ENCODE results near the gene ZFYVE1.

Gene ZFYVE1

GRCh38 chr14:72929316-72930080, 97.4 kb downstream of the ZFYVE1 start:
- no peak overlapping the region for H3K4me3 ChIP-seq (ENCODE audit: low read length)
- H3K4me1 ChIP-seq (ENCODE audit: control insufficient read depth, insufficient read depth, low read length): peaks cover 16% of the 10 kb centered on the region
- DNase-seq (ENCODE audit: low read depth): no peak
- no peaks in the 10 kb centered on the region for H3K9me3 ChIP-seq (ENCODE audit: control insufficient read depth, low read length)
- H3K27me3 ChIP-seq (replicated peaks; ENCODE audit: control insufficient read depth, insufficient read depth, low read length): no peaks in the 10 kb centered on the region
- H3K36me3 ChIP-seq (ENCODE audit: control insufficient read depth, insufficient read depth, low read length, severe bottlenecking): no peaks in the 10 kb centered on the region
- no peak overlapping the region for H3K9ac ChIP-seq (ENCODE audit: low read length)

GRCh38 chr14:72928872-72929271, 98.0 kb downstream of the ZFYVE1 start:
- H3K36me3 ChIP-seq (ENCODE audit: control insufficient read depth, insufficient read depth, low read length, severe bottlenecking): no peaks in the 10 kb centered on the region
- H3K9me3 ChIP-seq (ENCODE audit: control insufficient read depth, low read length): no peaks in the 10 kb centered on the region
- no peak overlapping the region for H3K4me3 ChIP-seq (ENCODE audit: low read length)
- no peak overlapping the region for H3K9ac ChIP-seq (ENCODE audit: low read length)
- DNase-seq (ENCODE audit: low read depth): no peak
- peaks cover 16% of the 10 kb centered on the region for H3K4me1 ChIP-seq (ENCODE audit: control insufficient read depth, insufficient read depth, low read length)
- H3K27me3 ChIP-seq (replicated peaks; ENCODE audit: control insufficient read depth, insufficient read depth, low read length): no peaks in the 10 kb centered on the region

- Histone ChIP-seq H3K9ac (ENCODE audit: low read length) (peak within 1 kb of the TSS; percentile 86), H3K9me3 (ENCODE audit: control insufficient read depth, low read length) (no peaks in the 10 kb centered on the region), H3K4me1 (ENCODE audit: control insufficient read depth, insufficient read depth, low read length) (peaks cover 16% of the 10 kb centered on the region), H3K27me3 (replicated peaks; ENCODE audit: control insufficient read depth, insufficient read depth, low read length) (no peaks in the 10 kb centered on the region), H3K36me3 (ENCODE audit: control insufficient read depth, insufficient read depth, low read length, severe bottlenecking) (no peaks in the 10 kb centered on the region), H3K4me3 (ENCODE audit: low read length) (peak within 1 kb of the TSS; percentile 87)
- peak; percentile 99 for DNase-seq (ENCODE audit: low read depth)
These were observed 100.4 kb downstream of the ZFYVE1 start, which contains the start of gene DCAF4 for GRCh38 chr14:72926292-72927028. DCAF4 (plus strand) TSS chr14:72926464; CDS start chr14:72937979, 11,515 bp downstream.

GRCh38 chr14:72925815-72926291, 101.1 kb downstream of the ZFYVE1 start:
- H3K36me3 ChIP-seq (ENCODE audit: control insufficient read depth, insufficient read depth, low read length, severe bottlenecking): no peaks in the 10 kb centered on the region
- H3K4me1 ChIP-seq (ENCODE audit: control insufficient read depth, insufficient read depth, low read length): peaks cover 13% of the 10 kb centered on the region
- H3K27me3 ChIP-seq (replicated peaks; ENCODE audit: control insufficient read depth, insufficient read depth, low read length): no peaks in the 10 kb centered on the region
- H3K9me3 ChIP-seq (ENCODE audit: control insufficient read depth, low read length): no peaks in the 10 kb centered on the region
- no peak for DNase-seq (ENCODE audit: low read depth)
- peak overlapping the region; percentile 87 for H3K4me3 ChIP-seq (ENCODE audit: low read length)
- peak overlapping the region; percentile 82 for H3K9ac ChIP-seq (ENCODE audit: low read length)

GRCh38 chr14:72925171-72925759, 101.6 kb downstream of the ZFYVE1 start:
- Histone ChIP-seq H3K9me3 (ENCODE audit: control insufficient read depth, low read length) (no peaks in the 10 kb centered on the region), H3K27me3 (replicated peaks; ENCODE audit: control insufficient read depth, insufficient read depth, low read length) (no peaks in the 10 kb centered on the region), H3K4me3 (ENCODE audit: low read length) (peak overlapping the region; percentile 87), H3K4me1 (ENCODE audit: control insufficient read depth, insufficient read depth, low read length) (peaks cover 10% of the 10 kb centered on the region), H3K36me3 (ENCODE audit: control insufficient read depth, insufficient read depth, low read length, severe bottlenecking) (no peaks in the 10 kb centered on the region), H3K9ac (ENCODE audit: low read length) (peak overlapping the region; percentile 82)
- no peak for DNase-seq (ENCODE audit: low read depth)

GRCh38 chr14:72924337-72924736, 102.6 kb downstream of the ZFYVE1 start:
- DNase-seq (ENCODE audit: low read depth): no peak
- peaks cover 10% of the 10 kb centered on the region for H3K4me1 ChIP-seq (ENCODE audit: control insufficient read depth, insufficient read depth, low read length)
- H3K4me3 ChIP-seq (ENCODE audit: low read length): no peak overlapping the region
- no peaks in the 10 kb centered on the region for H3K27me3 ChIP-seq (replicated peaks; ENCODE audit: control insufficient read depth, insufficient read depth, low read length)
- no peak overlapping the region for H3K9ac ChIP-seq (ENCODE audit: low read length)
- no peaks in the 10 kb centered on the region for H3K36me3 ChIP-seq (ENCODE audit: control insufficient read depth, insufficient read depth, low read length, severe bottlenecking)
- no peaks in the 10 kb centered on the region for H3K9me3 ChIP-seq (ENCODE audit: control insufficient read depth, low read length)

GRCh38 chr14:72921396-72921795, 105.5 kb downstream of the ZFYVE1 start:
- no peak overlapping the region for H3K9ac ChIP-seq (ENCODE audit: low read length)
- H3K36me3 ChIP-seq (ENCODE audit: control insufficient read depth, insufficient read depth, low read length, severe bottlenecking): no peaks in the 10 kb centered on the region
- no peak overlapping the region for H3K4me3 ChIP-seq (ENCODE audit: low read length)
- DNase-seq (ENCODE audit: low read depth): peak; percentile 36
- no peaks in the 10 kb centered on the region for H3K9me3 ChIP-seq (ENCODE audit: control insufficient read depth, low read length)
- H3K27me3 ChIP-seq (replicated peaks; ENCODE audit: control insufficient read depth, insufficient read depth, low read length): peaks cover 5% of the 10 kb centered on the region
- H3K4me1 ChIP-seq (ENCODE audit: control insufficient read depth, insufficient read depth, low read length): peaks cover 6% of the 10 kb centered on the region

- no peak for DNase-seq (ENCODE audit: low read depth)
- Histone ChIP-seq H3K27me3 (replicated peaks; ENCODE audit: control insufficient read depth, insufficient read depth, low read length) (peaks cover 5% of the 10 kb centered on the region), H3K4me3 (ENCODE audit: low read length) (no peak overlapping the region), H3K9ac (ENCODE audit: low read length) (no peak overlapping the region), H3K4me1 (ENCODE audit: control insufficient read depth, insufficient read depth, low read length) (no peaks in the 10 kb centered on the region), H3K36me3 (ENCODE audit: control insufficient read depth, insufficient read depth, low read length, severe bottlenecking) (no peaks in the 10 kb centered on the region), H3K9me3 (ENCODE audit: control insufficient read depth, low read length) (no peaks in the 10 kb centered on the region)
These were observed 106.9 kb downstream of the ZFYVE1 start for GRCh38 chr14:72920008-72920407.
